ENCODE results near the gene AKNA.

- TF ChIP-seq GATA2 (IDR thresholded peaks at IDR 0.05; ENCODE audit: low read depth, low read length) (no peak), GATA3 (IDR thresholded peaks at IDR 0.05; ENCODE audit: low read depth, low read length) (no peak)
Measured at GRCh38 chr9:114344692-114345091, 43.1 kb downstream of the AKNA start.

Data from SH-SY5Y (cell line).